Measurements from ENCODE around the gene PRRC2C. TPM values are rescaled to one million over a fixed set of nuclear protein-coding genes. Genes with fewer than 3 reads are reported as not detected.

PRRC2C gene
- total and polyA plus RNA-seq, 4 donors, result 35.1 to 121 (median 80.4) TPM

- Histone ChIP-seq H3K4me1 (ENCODE audit: control insufficient read depth in 5 of 5, insufficient read depth in 5 of 5, low read length in 5 of 5) (peaks cover 0 to 2% (median 0%) of the 10 kb centered on the region in 5 donors), H3K27ac (ENCODE audit: low read depth in 1 of 2, low read length in 1 of 2) (no peak overlapping the region), H3K4me3 (no peak overlapping the region), H3K9ac (ENCODE audit: insufficient read depth in 1 of 2, low read length in 2 of 2) (no peak overlapping the region), H3K9me3 (ENCODE audit: control insufficient read depth in 4 of 4, insufficient read depth in 3 of 4, low read length in 3 of 4) (no peaks in the 10 kb centered on the region), H3K27me3 (ENCODE audit: control insufficient read depth in 3 of 3, insufficient read depth in 3 of 3, low read length in 2 of 3) (no peaks in the 10 kb centered on the region), H3K36me3 (ENCODE audit: control insufficient read depth in 4 of 4, insufficient read depth in 4 of 4, low read length in 4 of 4) (no peaks in the 10 kb centered on the region)
- TF ChIP-seq CTCF (IDR thresholded peaks at IDR 0.05; ENCODE audit: control extremely low read depth, extremely low read depth), result no peak
- DNase-seq, result no peak
- no peak for ATAC-seq (ENCODE audit: insufficient read depth, low FRiP score)
These were observed 17.7 kb upstream of the PRRC2C start for GRCh38 chr1:171467626-171468025.

- no peaks in the 10 kb centered on the region for H3K27me3 ChIP-seq (ENCODE audit: control insufficient read depth in 3 of 3, insufficient read depth in 3 of 3, low read length in 2 of 3)
- no peak for DNase-seq
- ATAC-seq (ENCODE audit: insufficient read depth, low FRiP score), result peak; percentile 19
These were observed 17.1 kb upstream of the PRRC2C start for GRCh38 chr1:171468120-171468750.

GRCh38 chr1:171470726-171471125 lies 14.6 kb upstream of the PRRC2C start:
- Histone ChIP-seq H3K27ac (ENCODE audit: low read depth in 1 of 2, low read length in 1 of 2) (no peak overlapping the region), H3K4me3 (no peak overlapping the region), H3K27me3 (ENCODE audit: control insufficient read depth in 3 of 3, insufficient read depth in 3 of 3, low read length in 2 of 3) (no peaks in the 10 kb centered on the region), H3K9ac (ENCODE audit: insufficient read depth in 1 of 2, low read length in 2 of 2) (no peak overlapping the region), H3K9me3 (ENCODE audit: control insufficient read depth in 4 of 4, insufficient read depth in 3 of 4, low read length in 3 of 4) (no peaks in the 10 kb centered on the region), H3K4me1 (ENCODE audit: control insufficient read depth in 5 of 5, insufficient read depth in 5 of 5, low read length in 5 of 5) (peaks cover 0 to 2% (median 0%) of the 10 kb centered on the region in 5 donors), H3K36me3 (ENCODE audit: control insufficient read depth in 4 of 4, insufficient read depth in 4 of 4, low read length in 4 of 4) (no peaks in the 10 kb centered on the region)
- no peak for TF ChIP-seq CTCF (IDR thresholded peaks at IDR 0.05; ENCODE audit: control extremely low read depth, extremely low read depth)
- WGBS, 2 donors, result 75 to 95% methylated on average over 1 of the region's 1 CpG
- no peak for DNase-seq
- no peak for ATAC-seq (ENCODE audit: insufficient read depth, low FRiP score)

More at GRCh38 chr1:171468120-171468750, 17.1 kb upstream of the PRRC2C start:
- H3K36me3 ChIP-seq (ENCODE audit: control insufficient read depth in 4 of 4, insufficient read depth in 4 of 4, low read length in 4 of 4), result no peaks in the 10 kb centered on the region
- H3K9ac ChIP-seq (ENCODE audit: insufficient read depth in 1 of 2, low read length in 2 of 2), result no peak overlapping the region
- peak overlapping the region in 1 of 2 donors; percentile 13 for H3K27ac ChIP-seq (ENCODE audit: low read depth in 1 of 2, low read length in 1 of 2)
- 67 to 91% methylated on average over 3 of the region's 3 CpGs for WGBS, 2 donors
- TF ChIP-seq CTCF (IDR thresholded peaks at IDR 0.05; ENCODE audit: control extremely low read depth, extremely low read depth), result no peak
- H3K4me1 ChIP-seq (ENCODE audit: control insufficient read depth in 5 of 5, insufficient read depth in 5 of 5, low read length in 5 of 5), result peaks cover 0 to 2% (median 0%) of the 10 kb centered on the region in 5 donors
- H3K9me3 ChIP-seq (ENCODE audit: control insufficient read depth in 4 of 4, insufficient read depth in 3 of 4, low read length in 3 of 4), result no peaks in the 10 kb centered on the region
- no peak overlapping the region for H3K4me3 ChIP-seq

- Histone ChIP-seq H3K27me3 (ENCODE audit: control insufficient read depth in 3 of 3, insufficient read depth in 3 of 3, low read length in 2 of 3) (no peaks in the 10 kb centered on the region), H3K4me1 (ENCODE audit: control insufficient read depth in 5 of 5, insufficient read depth in 5 of 5, low read length in 5 of 5) (peaks cover 0 to 5% (median 2%) of the 10 kb centered on the region in 5 donors), H3K27ac (ENCODE audit: low read depth in 1 of 2, low read length in 1 of 2) (no peak overlapping the region), H3K4me3 (no peak overlapping the region), H3K9ac (ENCODE audit: insufficient read depth in 1 of 2, low read length in 2 of 2) (no peak overlapping the region), H3K36me3 (ENCODE audit: control insufficient read depth in 4 of 4, insufficient read depth in 4 of 4, low read length in 4 of 4) (no peaks in the 10 kb centered on the region), H3K9me3 (ENCODE audit: control insufficient read depth in 4 of 4, insufficient read depth in 3 of 4, low read length in 3 of 4) (no peaks in the 10 kb centered on the region)
- WGBS, 2 donors, result 93% methylated on average over 7 of the region's 7 CpGs
- no peak for TF ChIP-seq CTCF (IDR thresholded peaks at IDR 0.05; ENCODE audit: control extremely low read depth, extremely low read depth)
- no peak for ATAC-seq (ENCODE audit: insufficient read depth, low FRiP score)
- DNase-seq, result no peak
These were observed 13.1 kb upstream of the PRRC2C start for GRCh38 chr1:171472183-171472647.
